CD1c-positive myeloid dendritic cell (primary cell): ENCODE data around the gene SULT2B1.
A peak's percentile ranks its signal among the peaks of the same experiment; 100 is the strongest.
"Not testable (repeated sequence)": the region's sequence is repeated elsewhere in the genome, so short reads cannot be mapped to it uniquely, and the experiment has no call there.

Experiments
- DNase-seq: peaks from one replicate; pipeline ENCODE4 v3.0.0-alpha.2; 2016; ENCODE audit errors: extremely low spot score

Gene SULT2B1

DNA sequence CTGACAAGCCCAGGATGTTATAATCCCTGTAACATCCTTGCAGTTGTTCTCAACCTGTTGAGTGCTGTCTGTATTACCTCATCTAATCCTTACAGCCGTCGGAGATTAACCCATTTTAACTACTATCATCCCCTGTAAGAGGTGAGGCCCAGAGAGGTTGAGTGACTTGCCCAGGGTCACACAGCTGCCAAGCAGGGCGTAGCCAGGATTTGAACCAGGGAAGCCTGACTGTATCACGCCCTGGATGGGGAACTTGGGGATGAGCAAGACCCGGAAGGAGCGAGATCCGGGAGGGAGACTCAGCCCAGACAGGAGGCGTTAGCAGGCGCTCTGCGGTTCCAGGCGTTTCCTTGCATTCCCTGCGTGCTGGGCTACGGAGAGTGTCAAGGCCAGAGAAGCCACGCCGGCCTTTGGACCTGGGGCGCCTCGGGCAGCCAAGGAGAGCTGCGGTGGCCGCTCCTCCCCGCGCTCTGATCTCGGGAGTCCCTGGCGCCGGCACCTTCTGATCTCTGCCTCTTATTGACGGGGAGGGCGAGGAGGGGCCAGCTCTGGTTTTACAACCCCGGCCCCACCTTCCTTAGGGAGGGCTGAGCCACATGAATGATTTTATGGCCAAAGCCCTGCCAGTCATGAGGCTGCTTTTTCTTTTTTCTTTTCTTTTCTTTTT, 6.2 kb downstream of the SULT2B1 start:
- DNase-seq = peak; percentile 60

- no peak for DNase-seq
Observed at GRCh38 chr19:48560095-48560530, 8.1 kb downstream of the SULT2B1 start.

DNA sequence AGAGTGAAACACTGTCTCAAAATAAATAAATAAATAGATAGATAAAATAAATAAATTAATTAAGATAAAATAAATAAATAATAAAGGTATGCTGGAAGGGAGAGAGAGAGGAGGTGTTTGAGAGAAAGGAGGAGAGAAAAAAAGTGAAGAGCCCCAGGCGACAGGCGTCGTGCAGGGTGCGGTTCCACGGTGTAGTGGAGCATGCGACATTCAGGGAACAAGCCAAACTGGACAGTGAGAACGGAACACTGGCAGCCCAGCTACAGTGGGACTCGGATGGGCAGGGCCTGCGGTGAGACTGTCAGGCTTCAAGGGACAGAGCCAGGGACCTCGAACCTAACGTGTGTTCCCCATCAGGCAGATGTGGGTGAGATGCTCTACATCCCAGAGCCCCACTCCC, 9.4 kb downstream of the SULT2B1 start:
- DNase-seq = no peak

DNA sequence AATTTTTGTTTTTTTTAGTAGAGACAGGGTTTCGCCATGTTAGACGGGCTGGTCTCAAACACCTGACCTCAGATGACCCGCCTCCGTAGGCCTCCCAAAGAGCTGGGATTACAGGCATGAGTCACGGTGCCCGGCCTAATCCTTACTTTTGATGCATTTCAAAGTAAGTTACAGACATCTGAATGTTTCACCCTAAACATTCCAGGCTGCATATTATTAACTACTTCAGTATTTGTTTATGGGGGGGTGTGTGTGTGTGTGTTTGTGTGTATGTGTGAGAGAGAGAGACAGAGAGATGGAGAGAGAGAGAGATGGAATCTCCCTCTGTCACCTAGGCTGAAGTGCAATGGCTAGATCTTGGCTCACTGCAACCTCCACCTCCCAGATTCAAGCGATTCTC, 13.1 kb downstream of the SULT2B1 start:
- DNase-seq = no peak

GRCh38 chr19:48568345-48568886, 16.4 kb downstream of the SULT2B1 start:
- DNase-seq = no peak

DNA sequence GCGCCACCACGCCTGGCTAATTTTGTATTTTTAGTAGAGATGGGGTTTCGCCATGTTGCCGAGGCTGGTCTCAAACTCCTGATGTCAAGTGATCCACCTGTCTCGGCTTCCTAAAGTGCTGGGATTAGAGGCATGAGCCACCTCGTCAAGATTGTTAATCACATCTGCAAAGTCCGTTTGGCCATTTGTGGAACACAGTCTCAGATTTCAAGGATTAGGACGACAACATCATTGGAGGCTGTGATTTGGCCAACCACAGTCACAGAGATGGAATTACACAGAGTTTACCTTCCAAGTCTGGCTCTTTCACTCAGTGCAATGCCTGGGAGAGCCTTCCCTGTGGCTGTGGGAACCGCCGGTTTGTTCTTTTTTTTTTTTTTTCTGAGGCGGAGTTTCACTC, 17.8 kb downstream of the SULT2B1 start:
- no peak for DNase-seq

GRCh38 chr19:48571378-48572162, 19.6 kb downstream of the SULT2B1 start:
- DNase-seq = no peak

GRCh38 chr19:48573163-48573505, 21.2 kb downstream of the SULT2B1 start:
- DNase-seq = no peak

DNA sequence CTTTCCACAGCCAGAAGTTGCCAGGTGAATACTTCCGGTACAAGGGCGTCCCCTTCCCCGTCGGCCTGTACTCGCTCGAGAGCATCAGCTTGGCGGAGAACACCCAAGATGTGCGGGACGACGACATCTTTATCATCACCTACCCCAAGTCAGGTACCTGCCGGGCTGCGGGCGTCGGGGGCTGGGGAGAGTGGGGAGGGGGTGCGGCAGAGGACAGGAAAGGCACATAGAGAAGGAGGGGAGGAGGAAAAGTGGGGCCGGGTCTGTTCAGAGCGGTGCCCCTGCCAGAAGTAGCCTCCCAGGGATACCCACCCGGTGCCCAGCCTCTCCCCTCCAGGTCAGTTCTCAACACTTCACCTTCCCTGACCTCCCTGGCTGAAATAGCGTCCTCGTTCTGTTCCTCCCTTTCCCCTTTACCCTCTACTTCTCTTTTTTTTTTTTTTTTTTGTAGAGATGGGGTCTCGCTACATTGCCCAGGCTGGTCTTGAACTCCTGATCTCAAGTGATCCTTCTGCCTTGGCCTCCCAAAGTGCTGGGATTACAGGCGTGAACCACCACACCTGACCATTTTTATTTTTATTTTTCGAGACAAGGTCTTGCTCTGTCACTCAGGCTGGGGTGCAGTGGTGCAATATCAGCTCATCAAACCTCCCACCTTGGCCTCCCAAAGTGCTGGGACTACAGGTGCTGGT, 24.1 kb downstream of the SULT2B1 start:
- no peak for DNase-seq

GRCh38 chr19:48577908-48578307, 25.9 kb downstream of the SULT2B1 start:
- not testable (repeated sequence) for DNase-seq

GRCh38 chr19:48578891-48579290, 26.9 kb downstream of the SULT2B1 start:
- DNase-seq = no peak

DNA sequence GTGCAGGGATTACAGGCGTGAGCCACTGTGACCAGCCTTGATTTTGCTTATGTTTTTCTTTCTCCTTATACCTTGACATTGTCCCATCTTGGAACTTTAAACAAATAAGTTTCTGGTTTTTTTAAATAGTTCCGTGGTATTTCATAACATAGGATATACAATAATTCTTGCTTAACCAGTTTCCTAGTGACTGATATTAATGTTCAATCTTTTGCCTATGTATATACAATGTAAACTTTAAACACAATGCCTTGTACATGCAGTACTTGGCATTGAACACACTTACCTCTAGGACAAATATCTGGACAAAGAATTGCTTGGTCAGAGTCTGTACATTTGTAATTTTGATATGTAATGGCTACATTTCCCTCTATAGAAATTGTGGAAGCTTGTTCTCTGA, 30.2 kb downstream of the SULT2B1 start:
- no peak for DNase-seq

DNA sequence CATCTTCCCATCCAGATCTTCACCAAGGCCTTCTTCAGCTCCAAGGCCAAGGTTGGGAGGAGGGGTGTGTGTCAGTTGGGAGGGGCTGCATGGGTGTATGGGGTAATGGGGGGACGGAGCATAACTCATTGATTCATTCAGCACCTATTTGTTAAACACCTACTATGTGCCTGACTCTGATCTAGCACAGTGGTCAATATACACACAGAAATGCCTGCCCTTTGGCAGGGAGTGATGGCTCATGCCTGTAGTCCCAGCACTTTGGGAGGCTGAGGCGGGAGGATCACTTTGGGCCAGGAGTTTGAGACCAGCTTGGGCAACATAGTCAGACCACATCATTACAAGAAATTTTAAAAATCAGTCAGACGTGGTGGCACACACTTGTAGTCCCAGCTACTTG, 35.4 kb downstream of the SULT2B1 start:
- no peak for DNase-seq

- peak; percentile 93 for DNase-seq
Observed at GRCh38 chr19:48588670-48589401, 36.9 kb downstream of the SULT2B1 start.

GRCh38 chr19:48591021-48591420, 39.0 kb downstream of the SULT2B1 start:
- peak; percentile 17 for DNase-seq

- no peak for DNase-seq
Observed at GRCh38 chr19:48595171-48595570, 43.2 kb downstream of the SULT2B1 start.

DNA sequence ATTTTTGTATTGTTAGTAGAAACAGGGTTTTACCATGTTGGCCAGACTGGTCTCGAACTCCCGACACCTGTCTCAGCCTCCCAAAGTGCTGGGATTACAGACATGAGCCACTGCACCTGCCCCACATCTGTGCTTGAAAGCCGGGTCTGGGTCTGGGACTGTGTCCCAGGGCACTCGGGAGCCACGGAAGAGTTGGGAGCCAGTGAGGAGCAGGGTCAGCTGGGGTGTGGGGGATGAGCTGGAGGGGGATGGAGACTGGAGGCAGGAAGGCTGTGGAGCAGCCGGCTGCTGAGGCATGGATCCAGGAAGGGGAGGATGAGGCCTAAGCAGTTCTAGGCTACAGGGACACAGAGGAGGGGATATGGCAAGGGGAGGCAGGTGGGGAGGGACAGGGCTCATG, 43.9 kb downstream of the SULT2B1 start:
- no peak for DNase-seq

DNA sequence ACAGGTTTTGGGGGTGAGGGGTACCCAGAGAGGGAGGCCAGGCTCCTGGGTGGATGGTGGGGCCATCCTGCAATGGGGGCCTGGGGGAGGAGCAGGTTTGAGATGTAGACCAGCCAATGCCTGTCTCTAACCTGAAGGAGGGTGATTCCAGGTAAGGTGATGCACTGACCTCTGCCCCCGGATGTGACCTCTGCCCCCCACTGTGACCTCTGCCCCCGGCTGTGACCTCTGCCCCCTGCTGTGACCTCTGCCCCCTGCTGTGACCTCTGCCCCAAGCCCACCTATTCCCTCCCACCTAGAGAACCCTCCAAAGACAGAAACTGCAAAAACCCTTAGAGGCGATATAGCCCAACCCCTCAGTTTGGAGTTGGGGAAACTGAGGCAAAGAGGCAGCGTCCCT, 44.3 kb downstream of the SULT2B1 start:
- DNase-seq = no peak

- DNase-seq = peak; percentile 58
Observed at GRCh38 chr19:48596679-48597465, 44.9 kb downstream of the SULT2B1 start.

GRCh38 chr19:48598996-48599700, 47.2 kb downstream of the SULT2B1 start:
- no peak for DNase-seq
